Endodermal cell (in vitro differentiated cells): Measurements from ENCODE around the gene ELF5. TPM values are rescaled to one million over a fixed set of nuclear protein-coding genes. Genes with fewer than 3 reads are reported as not detected.

Source experiments
- DNase-seq: peaks from one replicate; pipeline ENCODE4 v3.0.0-alpha.2; 2017
- H3K27ac ChIP-seq: 2 replicates; pipeline ENCODE4 v1.5.1; 2013; ENCODE audit warnings: mild to moderate bottlenecking, low read depth, low read length, moderate library complexity
- H3K27me3 ChIP-seq: 2 replicates; pipeline ENCODE4 v1.6.1; 2013; ENCODE audit warnings: mild to moderate bottlenecking, low read length, moderate library complexity; ENCODE audit not compliant: insufficient read depth, control insufficient read depth, poor library complexity, severe bottlenecking
- H3K36me3 ChIP-seq: 2 replicates; pipeline ENCODE4 v1.7.0; 2013; ENCODE audit warnings: mild to moderate bottlenecking, low read length, moderate library complexity; ENCODE audit not compliant: control insufficient read depth, insufficient read depth
- H3K4me1 ChIP-seq: one replicate; pipeline ENCODE4 v1.7.0; 2013; ENCODE audit warnings: low read length; ENCODE audit not compliant: control insufficient read depth, insufficient read depth
- H3K4me3 ChIP-seq: 2 replicates; pipeline ENCODE4 v1.5.1; 2013; ENCODE audit warnings: mild to moderate bottlenecking, low read length, moderate library complexity
- H3K9ac ChIP-seq: 2 replicates; pipeline ENCODE4 v1.6.1; 2013; ENCODE audit warnings: mild to moderate bottlenecking, low read length, moderate library complexity; ENCODE audit not compliant: poor library complexity, severe bottlenecking; ENCODE audit errors: extremely low read depth
- H3K9me3 ChIP-seq: 2 replicates; pipeline ENCODE4 v1.6.1; 2013; ENCODE audit warnings: mild to moderate bottlenecking, low read length, moderate library complexity; ENCODE audit not compliant: control insufficient read depth
- H3K27ac Mint-ChIP-seq: 2 replicates; pipeline ENCODE4 v1.8.0; 2020; ENCODE audit warnings: mixed read lengths
- H3K27me3 Mint-ChIP-seq: 2 replicates; pipeline ENCODE4 v1.8.0; 2021; ENCODE audit warnings: mild to moderate bottlenecking, mixed read lengths; ENCODE audit not compliant: insufficient read depth
- H3K36me3 Mint-ChIP-seq: 2 replicates; pipeline ENCODE4 v1.8.0; 2020; ENCODE audit warnings: low read depth, mixed read lengths
- H3K4me1 Mint-ChIP-seq: 2 replicates; pipeline ENCODE4 v1.8.0; 2020; ENCODE audit warnings: mixed read lengths
- H3K4me3 Mint-ChIP-seq: 2 replicates; pipeline ENCODE4 v1.8.0; 2020; ENCODE audit warnings: mild to moderate bottlenecking, moderate library complexity, mixed read lengths
- H3K9me3 Mint-ChIP-seq: 2 replicates; pipeline ENCODE4 v1.8.0; 2020; ENCODE audit warnings: mild to moderate bottlenecking, mixed read lengths
- CTCF ChIP-seq: fragments of 200-600 bp; sonication (generic); conservative IDR thresholded peaks from 2 replicates; pipeline ENCODE4 v1.5.0; 2021; ENCODE audit warnings: antibody characterized with exemption, mild to moderate bottlenecking
- WGBS, 2 experiments: methylation state at CpG; one replicate each; pipeline versions ENCODE4 v1.1.5 to v1.1.7; 2013; ENCODE audit warnings: missing lambda C conversion rate in 2 of 2, mixed read lengths in 1 of 2; ENCODE audit not compliant: insufficient coverage in 1 of 2, insufficient read length in 1 of 2; 5-methylcytosine and 5-hydroxymethylcytosine counted together
- total RNA-seq, 2 donors: library from RNA; stranded (reverse); fragmentation: NEBNext Ultra II Directional in 1 of 2; extraction: Animal tissue kit (Norgen Biotek cat#: 25700) in 1 of 2; gene quantifications; 2 replicates in 1 of 2; 3 replicates in 1 of 2; pipeline ENCODE4 v1.2.1, GENCODE V29; 2021

ELF5 gene
- total RNA-seq, 2 donors from 2014 or later: not detected

GRCh38 chr11:34451053-34451452, 62.5 kb downstream of the ELF5 start:
- no peak overlapping the region for H3K4me3 Mint-ChIP-seq
- H3K4me3 ChIP-seq: no peak overlapping the region
- no peaks in the 10 kb centered on the region for H3K4me1 ChIP-seq
- H3K9me3 ChIP-seq: no peaks in the 10 kb centered on the region
- no peak overlapping the region for H3K27ac Mint-ChIP-seq
- no peaks in the 10 kb centered on the region for H3K36me3 ChIP-seq
- H3K9ac ChIP-seq: no peak overlapping the region
- no peak for DNase-seq
- no peaks in the 10 kb centered on the region for H3K4me1 Mint-ChIP-seq
- H3K27me3 ChIP-seq: no peaks in the 10 kb centered on the region
- H3K27me3 Mint-ChIP-seq: no peaks in the 10 kb centered on the region
- H3K36me3 Mint-ChIP-seq: peaks cover 31% of the 10 kb centered on the region
- H3K9me3 Mint-ChIP-seq: no peaks in the 10 kb centered on the region
- 90 to 92% methylated on average over 2 to 3 of the region's 3 CpGs for WGBS, 2 experiments
- no peak for TF ChIP-seq CTCF
- H3K27ac ChIP-seq: no peak overlapping the region

GRCh38 chr11:34449013-34449412, 64.6 kb downstream of the ELF5 start:
- H3K4me3 ChIP-seq: no peak overlapping the region
- no peak overlapping the region for H3K9ac ChIP-seq
- Mint-ChIP-seq H3K27me3 (no peaks in the 10 kb centered on the region), H3K4me1 (no peaks in the 10 kb centered on the region), H3K36me3 (peaks cover 26% of the 10 kb centered on the region), H3K9me3 (no peaks in the 10 kb centered on the region), H3K27ac (no peak overlapping the region), H3K4me3 (no peak overlapping the region)
- TF ChIP-seq CTCF: no peak
- no peak for DNase-seq
- no peak overlapping the region for H3K27ac ChIP-seq
- WGBS, 2 experiments: 72 to 83% methylated on average over 3 of the region's 3 CpGs
- no peaks in the 10 kb centered on the region for H3K27me3 ChIP-seq
- no peaks in the 10 kb centered on the region for H3K36me3 ChIP-seq
- H3K9me3 ChIP-seq: no peaks in the 10 kb centered on the region
- H3K4me1 ChIP-seq: no peaks in the 10 kb centered on the region

GRCh38 chr11:34448223-34448994, 65.2 kb downstream of the ELF5 start:
- H3K4me3 Mint-ChIP-seq: no peak overlapping the region
- H3K4me1 Mint-ChIP-seq: no peaks in the 10 kb centered on the region
- H3K27me3 Mint-ChIP-seq: no peaks in the 10 kb centered on the region

More at GRCh38 chr11:34448223-34448994, 65.2 kb downstream of the ELF5 start:
- no peaks in the 10 kb centered on the region for H3K36me3 ChIP-seq
- no peaks in the 10 kb centered on the region for H3K4me1 ChIP-seq
- H3K27me3 ChIP-seq: no peaks in the 10 kb centered on the region
- H3K9me3 Mint-ChIP-seq: no peaks in the 10 kb centered on the region
- H3K9me3 ChIP-seq: no peaks in the 10 kb centered on the region
- H3K4me3 ChIP-seq: no peak overlapping the region
- peaks cover 21% of the 10 kb centered on the region for H3K36me3 Mint-ChIP-seq
- H3K9ac ChIP-seq: no peak overlapping the region
- no peak for DNase-seq
- TF ChIP-seq CTCF: no peak
- H3K27ac Mint-ChIP-seq: no peak overlapping the region
- no peak overlapping the region for H3K27ac ChIP-seq
- 94% methylated on average over 9 to 11 of the region's 11 CpGs for WGBS, 2 experiments
